Erythroblast (primary cell): Measurements from ENCODE around the gene CEPT1.
A peak's percentile ranks its signal among the peaks of the same experiment; 100 is the strongest.
"Not testable (repeated sequence)": the region's sequence is repeated elsewhere in the genome, so short reads cannot be mapped to it uniquely, and the experiment has no call there.

Experiments
- DNase-seq, 2 experiments: peaks; one replicate each; lab custom pipeline; 2025; lab: John Stamatoyannopoulos, UW
- GATA1 ChIP-seq: IDR thresholded peaks from 2 replicates; pipeline ENCODE4 v1.6.1; 2011; ENCODE audit warnings: low read depth, mild to moderate bottlenecking, control low read depth, low read length, moderate library complexity
- POLR2A ChIP-seq: IDR thresholded peaks from 2 replicates; pipeline ENCODE4 v1.6.1; 2011; ENCODE audit warnings: mild to moderate bottlenecking, low read length

Gene CEPT1

GRCh38 chr1:111202707-111203623 is 62.9 kb downstream of the CEPT1 start:
- TF ChIP-seq POLR2A = no peak
- TF ChIP-seq GATA1 = no peak
- DNase-seq = peak; percentile 21 to 23

DNA sequence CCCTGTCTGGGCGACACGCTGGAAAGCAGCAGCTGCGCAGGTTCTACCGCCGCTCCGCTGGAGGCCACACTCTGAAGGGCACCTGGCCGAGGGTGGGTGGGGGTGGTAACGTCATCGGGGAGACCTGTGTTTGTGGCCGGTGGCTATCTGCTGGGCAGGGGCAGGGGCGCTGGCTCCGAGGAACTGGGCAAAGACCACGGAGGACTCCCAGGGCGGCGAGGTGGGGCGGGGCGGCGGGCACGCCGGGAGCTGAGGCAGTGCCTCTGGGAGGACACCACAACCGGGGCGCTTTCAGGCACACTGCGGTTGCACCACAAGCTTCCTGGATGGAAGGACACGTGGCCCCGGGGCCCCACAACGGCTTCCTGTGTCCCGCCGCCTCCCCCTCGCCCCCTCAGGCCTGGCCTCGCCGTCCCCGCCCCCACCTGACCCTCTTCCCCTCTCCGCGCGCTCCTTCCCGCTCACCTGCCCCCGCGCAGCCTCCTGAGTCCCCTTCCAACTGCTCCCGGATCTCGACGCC is 63.7 kb downstream of the CEPT1 start:
- TF ChIP-seq GATA1 (no peak), POLR2A (no peak)
- DNase-seq = peak; percentile 43 to 47

GRCh38 chr1:111204201-111204982 is 64.4 kb downstream of the CEPT1 start:
- no peak for TF ChIP-seq GATA1
- no peak for TF ChIP-seq POLR2A
- peak; percentile 40 to 61 for DNase-seq

- no peak for TF ChIP-seq GATA1
- no peak for TF ChIP-seq POLR2A
- no peak for DNase-seq
Measured at GRCh38 chr1:111204983-111205713, 65.1 kb downstream of the CEPT1 start.

- DNase-seq = no peak
- TF ChIP-seq GATA1 (no peak), POLR2A (no peak)
Measured at GRCh38 chr1:111205714-111206050, 65.7 kb downstream of the CEPT1 start.

- TF ChIP-seq POLR2A = no peak
- no peak for TF ChIP-seq GATA1
- DNase-seq = no peak
Measured at GRCh38 chr1:111208921-111209320, 68.9 kb downstream of the CEPT1 start.

GRCh38 chr1:111209622-111210021 is 69.6 kb downstream of the CEPT1 start:
- TF ChIP-seq POLR2A = no peak
- TF ChIP-seq GATA1 = no peak

DNA sequence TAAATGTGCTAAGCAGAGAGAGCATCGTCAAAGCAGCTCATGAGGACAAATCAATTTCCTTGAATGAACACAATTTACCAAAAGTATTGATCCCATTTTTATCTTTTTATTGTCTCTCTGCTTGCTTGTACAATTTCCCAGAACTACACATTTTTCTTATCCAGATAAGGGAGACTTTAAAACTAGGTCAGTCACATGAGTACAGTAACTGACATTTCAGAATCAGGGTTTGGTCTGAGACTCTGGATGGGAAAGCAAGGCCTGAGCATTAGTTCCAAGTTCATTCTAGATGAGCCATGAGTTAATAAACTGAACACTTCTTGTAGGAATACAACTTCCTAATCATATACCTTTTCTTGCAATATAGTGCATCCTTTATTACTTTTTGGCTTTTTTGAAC is 71.9 kb downstream of the CEPT1 start:
- DNase-seq = no peak
- TF ChIP-seq GATA1 = no peak
- no peak for TF ChIP-seq POLR2A

More at GRCh38 chr1:111209622-111210021, 69.6 kb downstream of the CEPT1 start:
- DNase-seq = no peak

DNA sequence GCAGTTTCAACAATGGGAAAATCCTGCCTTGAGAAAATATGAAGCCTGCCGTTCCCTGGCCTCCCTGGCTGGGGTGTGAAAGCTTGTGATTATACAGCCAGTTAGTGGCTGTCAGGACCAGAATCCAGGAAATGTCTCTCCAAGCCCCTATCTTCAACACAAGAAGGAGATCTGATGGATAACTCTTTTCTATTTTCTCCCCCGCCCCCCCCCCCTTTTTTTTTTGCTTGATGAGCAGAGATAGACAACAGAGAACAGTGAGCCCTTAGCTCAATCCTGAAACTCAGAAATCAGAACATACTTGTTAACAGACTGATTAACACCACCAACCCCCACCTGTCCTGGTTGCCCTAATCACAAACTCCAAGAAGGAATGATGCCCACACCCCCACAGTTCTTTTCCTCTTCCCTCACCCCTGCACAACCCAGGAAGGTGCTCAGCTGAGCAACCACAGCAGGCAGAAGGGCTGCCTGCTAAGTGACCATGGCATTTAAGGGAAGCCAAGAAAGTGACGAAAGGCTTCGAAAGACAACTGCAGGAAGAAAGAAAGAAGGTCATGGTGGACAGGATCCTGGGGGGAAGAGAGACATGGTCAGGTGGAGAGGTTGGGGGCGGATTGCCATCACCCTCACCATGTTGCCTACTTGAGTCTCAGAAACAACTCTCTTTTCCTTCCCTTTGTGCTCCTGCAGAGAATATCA is 72.8 kb downstream of the CEPT1 start:
- no peak for TF ChIP-seq GATA1
- DNase-seq = peak; percentile 26 to 33

DNA sequence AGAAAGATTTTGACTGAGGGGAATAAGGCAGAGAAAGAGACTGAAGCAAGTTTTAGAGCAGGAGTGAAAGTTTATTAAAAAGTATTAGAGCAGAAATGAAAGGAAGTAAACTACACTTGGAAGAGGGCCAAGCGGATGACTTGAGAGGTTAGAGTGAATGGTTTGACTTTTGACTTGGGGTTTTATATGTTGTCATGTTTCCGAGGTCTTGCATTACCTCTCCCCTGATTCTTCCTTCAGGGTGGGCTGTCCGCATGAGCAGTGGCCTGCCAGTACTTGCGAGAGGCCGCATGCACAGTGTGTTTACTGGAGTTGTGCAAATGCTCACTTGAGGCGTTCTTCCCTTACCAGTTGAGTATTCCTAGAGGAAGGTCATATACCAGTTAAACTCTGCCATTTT is 73.4 kb downstream of the CEPT1 start:
- no peak for TF ChIP-seq POLR2A
- no peak for TF ChIP-seq GATA1

DNA sequence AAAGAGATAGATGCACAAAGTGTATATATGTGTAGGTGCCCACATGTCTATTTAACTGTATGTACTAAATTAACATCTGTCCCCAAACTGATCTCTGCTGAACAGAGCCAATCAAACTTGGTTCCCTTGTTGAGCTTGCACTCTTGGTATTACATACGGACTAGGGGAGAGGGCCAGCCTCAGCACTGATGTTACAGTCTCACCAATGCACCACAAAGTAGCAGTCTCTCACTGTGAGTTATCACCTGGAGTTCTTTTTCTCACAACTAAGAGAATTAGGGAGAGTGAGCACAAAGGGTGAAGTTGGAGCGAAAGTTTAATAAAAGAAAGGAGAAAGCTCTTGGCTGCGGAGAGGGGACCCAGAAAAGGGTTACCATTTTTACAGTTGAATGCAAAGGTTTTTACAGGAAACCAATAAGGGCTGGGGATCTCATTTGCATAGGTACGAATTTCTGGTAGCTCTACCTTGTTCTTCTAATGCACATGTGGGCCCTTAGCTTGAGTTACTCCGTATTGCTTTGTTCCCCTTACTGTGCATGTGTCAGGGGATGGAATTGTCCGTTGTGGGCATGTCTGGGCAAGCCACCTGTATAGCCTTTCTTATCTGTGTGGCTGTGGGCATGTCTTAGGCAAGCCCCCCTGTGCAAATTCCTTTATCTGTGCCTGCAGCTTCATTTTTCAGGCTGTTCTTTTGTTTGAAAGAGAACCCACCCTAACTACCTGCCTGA is 74.2 kb downstream of the CEPT1 start:
- DNase-seq = peak; percentile 44 to 64
- no peak for TF ChIP-seq GATA1
- peak; percentile 32 for TF ChIP-seq POLR2A

More for the DNA sequence above, 73.4 kb downstream of the CEPT1 start:
- peak; percentile 21 to 38 for DNase-seq

- DNase-seq = no peak
Measured at GRCh38 chr1:111214884-111215283, 74.9 kb downstream of the CEPT1 start.

DNA sequence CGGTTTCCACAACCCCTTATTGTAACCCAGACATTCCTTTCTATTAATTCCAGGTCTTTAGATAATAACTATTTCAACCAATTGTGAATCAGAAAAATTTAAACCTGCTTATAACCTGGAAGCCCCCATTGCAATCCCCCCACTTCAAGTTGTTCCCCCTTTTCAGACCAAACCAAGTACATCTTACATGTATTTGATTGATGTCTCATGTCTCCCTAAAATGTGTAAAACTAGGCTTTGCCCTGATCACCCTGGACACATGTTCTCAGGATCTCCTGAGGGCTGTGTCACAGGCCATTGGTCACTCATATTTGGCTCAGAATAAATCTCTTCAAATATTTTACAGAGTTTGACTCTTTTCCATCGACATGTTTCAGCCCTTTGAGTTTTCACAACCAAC is 75.3 kb downstream of the CEPT1 start:
- not testable (repeated sequence) for DNase-seq

More at GRCh38 chr1:111214884-111215283, 74.9 kb downstream of the CEPT1 start:
- TF ChIP-seq GATA1 (no peak), POLR2A (no peak)
